Mesothelial cell of epicardium (in vitro differentiated cells): ENCODE measurements around the gene BSPRY. TPM values are rescaled to one million over a fixed set of nuclear protein-coding genes. Genes with fewer than 3 reads are reported as not detected.
A peak's percentile ranks its signal among the peaks of the same experiment; 100 is the strongest.
"Not testable (repeated sequence)": the region's sequence is repeated elsewhere in the genome, so short reads cannot be mapped to it uniquely, and the experiment has no call there.

ENCODE experiments used
- DNase-seq, 2 experiments: peaks; one replicate each; pipeline ENCODE4 v3.0.0; 2021; ENCODE audit warnings: low spot score in 2 of 2; ENCODE audit not compliant: unreplicated experiment in 2 of 2
- H3K27ac Mint-ChIP-seq: 2 replicates; pipeline ENCODE4 v1.8.0; 2021; ENCODE audit warnings: mixed read lengths
- H3K27me3 Mint-ChIP-seq: 2 replicates; pipeline ENCODE4 v1.8.0; 2021; ENCODE audit warnings: low read depth, mixed read lengths
- H3K36me3 Mint-ChIP-seq: 2 replicates; pipeline ENCODE4 v1.8.0; 2021; ENCODE audit warnings: mixed read lengths
- H3K4me1 Mint-ChIP-seq: 2 replicates; pipeline ENCODE4 v1.8.0; 2021; ENCODE audit warnings: mixed read lengths
- H3K4me3 Mint-ChIP-seq: 2 replicates; pipeline ENCODE4 v1.8.0; 2021; ENCODE audit warnings: mild to moderate bottlenecking, moderate library complexity, mixed read lengths
- H3K9me3 Mint-ChIP-seq: 2 replicates; pipeline ENCODE4 v1.8.0; 2021; ENCODE audit warnings: mixed read lengths
- CTCF ChIP-seq: fragments of 200-600 bp; sonication (generic); IDR thresholded peaks from one replicate; pipeline ENCODE4 v1.5.0; 2021; ENCODE audit warnings: antibody characterized with exemption; ENCODE audit not compliant: unreplicated experiment
- total RNA-seq: library from RNA; stranded (reverse); gene quantifications from 3 replicates; pipeline ENCODE4 v1.2.1, GENCODE V29; 2021

Gene BSPRY
- total RNA-seq, 1 donor from 2014 or later = 4.3 TPM

- Mint-ChIP-seq H3K36me3 (no peaks in the 10 kb centered on the region), H3K9me3 (no peaks in the 10 kb centered on the region), H3K27ac (peak overlapping the region; percentile 74), H3K4me1 (peaks cover 33% of the 10 kb centered on the region), H3K27me3 (no peaks in the 10 kb centered on the region), H3K4me3 (peak overlapping the region; percentile 1)
- no peak for DNase-seq
- TF ChIP-seq CTCF = no peak
Measured at GRCh38 chr9:113380869-113381378, 31.6 kb downstream of the BSPRY start.

- H3K4me1 Mint-ChIP-seq = peaks cover 33% of the 10 kb centered on the region
Measured at GRCh38 chr9:113381441-113381840, 32.1 kb downstream of the BSPRY start.

GRCh38 chr9:113381909-113382411 lies 32.6 kb downstream of the BSPRY start:
- TF ChIP-seq CTCF = no peak
- H3K4me3 Mint-ChIP-seq = no peak overlapping the region
- peaks cover 7% of the 10 kb centered on the region for H3K36me3 Mint-ChIP-seq
- no peaks in the 10 kb centered on the region for H3K27me3 Mint-ChIP-seq
- H3K27ac Mint-ChIP-seq = peak overlapping the region; percentile 93
- DNase-seq = no peak
- H3K9me3 Mint-ChIP-seq = no peaks in the 10 kb centered on the region
- peaks cover 33% of the 10 kb centered on the region for H3K4me1 Mint-ChIP-seq

More at GRCh38 chr9:113381441-113381840, 32.1 kb downstream of the BSPRY start:
- not testable (repeated sequence) for H3K36me3 Mint-ChIP-seq, H3K4me3 Mint-ChIP-seq, H3K27me3 Mint-ChIP-seq, DNase-seq, H3K9me3 Mint-ChIP-seq
- H3K27ac Mint-ChIP-seq = peak overlapping the region; percentile 93

- Mint-ChIP-seq H3K4me1 (peaks cover 7% of the 10 kb centered on the region), H3K36me3 (peaks cover 28% of the 10 kb centered on the region), H3K9me3 (no peaks in the 10 kb centered on the region), H3K4me3 (no peak overlapping the region), H3K27me3 (no peaks in the 10 kb centered on the region), H3K27ac (peak overlapping the region; percentile 13)
- no peak for TF ChIP-seq CTCF
- DNase-seq = no peak
Measured at GRCh38 chr9:113386571-113387393, 37.4 kb downstream of the BSPRY start.

- H3K9me3 Mint-ChIP-seq = no peaks in the 10 kb centered on the region
- H3K36me3 Mint-ChIP-seq = peaks cover 32% of the 10 kb centered on the region
- no peaks in the 10 kb centered on the region for H3K27me3 Mint-ChIP-seq
- no peak overlapping the region for H3K4me3 Mint-ChIP-seq
- H3K4me1 Mint-ChIP-seq = no peaks in the 10 kb centered on the region
- no peak for TF ChIP-seq CTCF
- H3K27ac Mint-ChIP-seq = no peak overlapping the region
- no peak for DNase-seq
Measured at GRCh38 chr9:113387560-113388230, 38.4 kb downstream of the BSPRY start.

DNA sequence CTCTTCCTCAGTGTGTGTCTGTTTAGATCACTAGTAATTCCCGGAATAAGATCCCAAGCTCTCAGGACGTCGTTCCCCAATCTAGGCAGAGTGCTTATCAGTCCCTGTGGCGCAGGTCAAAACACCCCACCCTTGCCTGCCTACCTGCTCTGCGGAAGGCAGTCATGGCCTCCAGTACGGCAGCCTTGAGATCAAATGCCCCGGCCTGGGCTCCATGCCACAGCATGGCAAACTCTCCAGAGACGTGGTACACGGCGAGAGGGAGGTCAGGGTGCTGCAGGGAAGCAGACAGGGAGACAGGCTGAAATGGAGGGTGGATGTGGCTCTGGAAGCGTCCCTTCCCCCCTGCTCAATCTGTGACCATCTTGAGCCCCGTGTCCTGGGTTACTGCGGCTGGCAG lies 39.5 kb downstream of the BSPRY start:
- H3K4me3 Mint-ChIP-seq = no peak overlapping the region
- no peaks in the 10 kb centered on the region for H3K27me3 Mint-ChIP-seq
- H3K36me3 Mint-ChIP-seq = peaks cover 38% of the 10 kb centered on the region
- no peak for TF ChIP-seq CTCF
- no peaks in the 10 kb centered on the region for H3K4me1 Mint-ChIP-seq
- no peak overlapping the region for H3K27ac Mint-ChIP-seq
- DNase-seq = no peak
- H3K9me3 Mint-ChIP-seq = no peaks in the 10 kb centered on the region
